Activated T-helper 1 cell treated with anti-CD3 and anti-CD28 coated beads, Interleukin-2, amount 50 U/mL, for 16 hours (primary cell): ENCODE results near the gene SUSD4.
"Not testable (repeated sequence)": the region's sequence is repeated elsewhere in the genome, so short reads cannot be mapped to it uniquely, and the experiment has no call there.

Experiments used
- DNase-seq, 2 donors: peaks; one replicate each; pipeline ENCODE4 v3.0.0-alpha.2; 2020; ENCODE audit warnings: low read depth in 1 of 2, low spot score in 1 of 2

The SUSD4 gene

DNA sequence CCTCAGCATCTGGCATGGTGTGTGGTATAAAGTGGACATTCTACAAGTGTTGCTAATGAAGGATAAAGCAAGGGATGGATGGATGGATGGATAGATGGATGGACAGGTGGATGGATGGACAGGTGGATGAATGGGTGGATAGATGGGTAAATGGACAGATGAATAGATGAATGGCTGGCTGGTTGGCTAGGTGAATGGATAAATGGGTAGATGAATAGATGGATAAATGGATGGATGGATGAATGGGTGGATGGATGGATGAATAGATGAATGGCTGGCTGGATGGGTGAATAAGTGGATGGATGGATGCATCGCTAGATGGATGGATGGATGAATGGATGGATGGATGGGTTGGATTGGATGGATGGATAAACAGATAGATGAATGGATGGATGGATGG is 66.2 kb downstream of the SUSD4 start:
- no peak for DNase-seq

DNA sequence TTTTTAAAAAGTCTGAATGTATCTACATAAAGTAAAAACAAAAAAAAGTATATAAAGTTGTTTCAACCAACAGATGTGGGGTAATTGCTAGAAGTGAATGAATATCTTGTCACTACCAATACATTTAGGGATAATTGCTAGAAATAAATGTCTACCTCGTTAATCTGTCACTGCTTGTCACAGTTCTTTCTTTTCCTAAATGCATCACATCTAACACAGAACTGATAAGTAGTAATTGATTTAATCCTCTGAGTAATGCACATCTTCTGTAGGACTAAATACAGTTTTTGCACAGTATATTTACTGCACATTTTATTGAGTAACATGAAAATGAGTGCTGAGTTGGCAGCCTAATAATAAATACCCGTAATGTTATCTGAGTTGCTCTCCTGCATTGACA is 72.2 kb downstream of the SUSD4 start:
- DNase-seq, result no peak

DNA sequence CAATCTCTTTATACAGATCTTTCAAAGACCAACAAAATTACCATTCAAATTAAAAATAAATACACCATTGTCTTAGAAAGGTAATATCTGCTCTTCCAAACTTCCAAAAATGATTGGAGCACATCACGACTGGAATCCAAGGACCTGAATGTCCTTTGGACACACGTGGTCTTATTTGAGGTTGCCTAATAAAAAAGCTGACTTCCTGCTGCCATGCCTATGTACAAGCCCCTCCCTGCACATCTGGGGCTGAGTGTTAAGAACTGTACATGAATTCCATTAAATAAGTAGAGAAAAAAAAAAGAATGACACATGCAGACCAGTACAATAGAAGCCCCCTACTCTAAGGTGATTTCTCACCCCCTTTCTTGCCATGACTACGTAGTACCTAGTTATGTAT is 73.6 kb downstream of the SUSD4 start:
- DNase-seq, result no peak

DNA sequence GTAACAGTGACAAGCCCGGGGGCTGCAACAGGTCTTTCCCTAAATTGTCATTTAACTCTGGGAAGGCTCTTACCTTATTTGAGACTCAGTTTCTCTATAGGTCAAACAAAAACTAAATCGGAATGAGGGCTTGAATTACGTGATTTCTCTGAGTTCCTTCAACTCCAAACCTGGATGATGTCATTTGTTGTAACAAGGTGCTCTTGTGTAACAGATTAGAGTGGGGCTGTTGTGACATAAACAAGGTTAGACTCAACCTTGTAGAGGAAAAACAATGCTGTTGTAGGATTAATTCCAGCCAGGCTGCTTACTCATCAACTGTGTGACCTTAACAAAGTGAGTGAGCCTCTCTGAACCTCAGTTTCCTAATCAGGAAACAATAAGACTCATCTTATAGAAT is 74.4 kb downstream of the SUSD4 start:
- DNase-seq, result no peak

DNA sequence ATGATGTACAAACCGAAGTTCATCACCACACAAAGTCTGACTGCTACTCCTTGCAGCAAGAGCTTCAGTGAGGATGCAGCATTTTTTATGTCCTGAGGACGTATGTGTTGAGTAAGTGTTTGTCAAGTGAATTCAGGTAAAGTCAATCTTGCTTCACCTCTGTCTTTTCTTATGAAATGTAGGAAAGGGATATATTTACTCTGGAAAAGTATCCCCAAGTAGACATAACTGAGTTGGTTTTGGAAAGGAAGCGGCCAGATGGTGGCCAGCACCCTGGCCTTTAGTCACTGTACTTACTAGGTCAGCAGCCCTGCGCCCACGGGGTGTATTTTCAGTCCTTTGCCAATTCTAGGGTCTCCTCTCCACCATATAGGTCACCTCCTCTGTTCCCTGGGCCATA is 75.2 kb downstream of the SUSD4 start:
- DNase-seq, result no peak

DNA sequence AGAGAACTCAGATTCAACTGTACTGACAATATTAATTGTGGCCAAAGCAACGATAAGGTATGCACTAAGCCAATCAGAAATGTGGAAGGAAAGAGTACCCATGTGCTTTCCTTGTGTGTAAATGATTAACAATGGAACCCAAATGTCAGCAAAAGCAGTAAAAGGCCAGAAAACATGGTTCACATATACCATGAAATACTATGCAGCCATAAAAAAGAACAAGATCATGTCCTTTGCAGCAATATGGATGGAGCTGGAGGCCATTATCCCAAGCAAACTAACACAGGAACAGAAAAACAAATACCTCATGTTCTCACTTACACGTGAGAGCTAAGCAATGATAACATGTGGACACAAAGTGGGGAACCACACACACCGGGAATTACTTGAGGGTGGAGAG is 78.5 kb downstream of the SUSD4 start:
- no peak for DNase-seq

DNA sequence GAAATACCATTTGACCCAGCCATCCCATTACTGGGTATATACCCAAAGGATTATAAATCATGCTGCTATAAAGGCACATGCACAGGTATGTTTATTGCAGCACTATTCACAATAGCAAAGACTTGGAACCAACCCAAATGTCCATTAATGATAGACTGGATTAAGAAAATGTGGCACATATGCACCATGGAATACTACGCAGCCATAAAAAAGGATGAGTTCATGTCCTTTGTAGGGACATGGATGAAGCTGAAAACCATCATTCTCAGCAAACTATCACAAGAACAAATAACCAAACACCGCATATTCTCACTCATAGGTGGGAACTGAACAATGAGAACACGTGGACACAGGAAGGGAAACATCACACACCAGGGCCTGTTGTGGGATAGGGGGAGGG is 80.3 kb downstream of the SUSD4 start:
- DNase-seq, result not testable (repeated sequence)

DNA sequence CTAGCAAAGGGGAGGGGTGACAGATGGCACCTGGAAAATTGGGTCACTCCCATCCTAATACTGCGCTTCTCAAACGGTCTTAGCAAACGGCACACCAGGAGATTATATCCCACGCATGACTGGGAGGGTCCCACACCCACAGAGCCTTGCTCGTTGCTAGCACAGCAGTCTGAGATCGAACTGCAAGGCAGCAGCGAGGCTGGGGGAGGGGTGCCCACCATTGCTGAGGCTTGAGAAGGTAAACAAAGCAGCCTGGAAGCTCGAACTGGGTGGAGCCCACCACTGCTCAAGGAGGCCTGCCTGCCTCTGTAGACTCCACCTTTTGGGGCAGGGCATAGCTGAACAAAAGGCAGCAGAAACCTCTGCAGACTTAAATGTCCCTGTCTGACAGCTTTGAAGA is 85.7 kb downstream of the SUSD4 start:
- not testable (repeated sequence) for DNase-seq

DNA sequence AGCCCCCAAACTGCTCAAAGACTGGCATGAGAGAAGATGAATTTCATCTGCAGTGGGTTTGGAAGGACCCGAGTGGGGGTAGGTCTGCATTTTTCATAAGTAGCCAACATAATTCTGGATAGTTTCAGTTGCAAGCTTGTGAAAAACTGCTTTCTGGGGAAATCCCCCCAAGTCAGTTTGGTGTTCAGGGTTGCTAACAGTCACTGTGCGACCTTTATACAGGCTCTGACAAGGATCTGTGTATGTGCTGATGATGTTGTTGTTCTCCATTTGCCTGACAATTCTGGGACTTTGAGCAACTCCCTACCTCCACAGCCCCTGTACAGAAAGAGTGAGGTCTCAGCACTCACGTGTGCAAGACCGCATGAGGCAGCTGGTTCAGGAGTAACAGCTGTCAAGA is 87.9 kb downstream of the SUSD4 start:
- no peak for DNase-seq

DNA sequence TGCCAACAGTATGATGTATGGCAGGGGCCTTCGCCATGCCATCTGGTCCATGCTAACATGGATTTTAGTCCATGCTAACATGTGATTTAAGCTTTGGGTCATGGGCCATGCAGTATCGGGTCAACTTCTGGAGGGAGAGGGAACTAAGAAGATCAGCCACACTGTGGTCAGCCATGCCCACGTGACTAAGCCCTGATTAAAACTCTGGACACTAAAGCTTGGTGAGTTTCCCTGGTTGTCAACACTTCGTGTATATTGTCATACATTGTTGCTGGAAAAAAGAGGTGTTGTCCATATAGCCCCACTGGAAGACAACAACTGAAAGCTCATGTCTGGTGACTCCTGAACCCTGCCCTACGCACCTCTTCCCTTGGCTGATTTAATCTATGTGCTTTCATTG is 90.5 kb downstream of the SUSD4 start:
- DNase-seq, result no peak

DNA sequence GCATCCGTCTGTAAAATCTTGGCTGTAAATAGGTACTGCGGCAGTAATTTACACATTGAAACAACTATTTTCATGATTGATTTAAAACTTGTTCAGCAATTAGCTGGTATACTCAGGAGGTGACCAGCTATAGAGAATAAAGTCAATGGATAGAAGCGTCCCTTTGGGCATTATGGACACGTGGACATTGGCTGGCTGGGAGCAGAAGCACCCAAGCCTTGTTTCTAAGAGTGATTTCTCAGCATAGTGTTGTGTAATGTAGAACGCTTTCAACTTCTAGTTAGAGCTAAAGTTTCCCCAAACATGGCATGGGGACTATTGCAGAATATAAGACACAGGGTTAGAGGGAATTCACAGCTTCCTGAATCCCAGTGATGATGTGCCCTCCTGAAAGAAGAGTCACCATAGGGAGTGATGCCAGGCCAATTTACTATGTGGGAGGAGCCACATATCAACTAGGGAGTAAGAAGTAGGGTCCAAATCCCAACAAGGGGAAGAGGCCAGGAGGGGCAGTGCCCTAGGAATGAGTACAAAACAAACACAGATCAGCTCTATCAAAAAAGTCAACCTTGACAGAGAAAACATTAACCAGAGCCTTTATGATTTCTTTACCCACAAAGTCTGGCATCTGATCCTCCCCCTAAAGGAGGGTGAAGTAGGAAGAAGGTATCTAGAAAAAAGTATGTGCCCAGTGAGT is 92.7 kb downstream of the SUSD4 start:
- DNase-seq, result no peak

DNA sequence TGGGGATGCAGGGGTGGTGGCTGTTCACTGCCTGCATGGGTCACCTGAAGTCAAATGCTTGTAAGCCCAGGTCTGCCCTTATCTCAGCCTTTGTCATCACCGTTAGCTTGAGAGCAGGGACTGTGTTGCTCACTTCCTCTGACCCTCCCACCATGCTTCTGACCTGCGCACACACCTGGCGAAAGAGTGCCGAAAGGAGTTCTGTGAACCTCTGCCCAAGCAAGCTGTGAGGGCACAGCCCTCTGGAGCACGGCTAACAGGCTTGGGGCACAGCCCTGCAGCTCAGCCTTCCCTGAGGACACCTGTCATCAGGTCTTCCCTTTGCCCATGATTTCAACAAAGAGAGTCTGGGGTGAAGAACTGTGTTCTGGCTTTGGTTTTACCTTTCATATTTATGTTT is 93.8 kb downstream of the SUSD4 start:
- no peak for DNase-seq

DNA sequence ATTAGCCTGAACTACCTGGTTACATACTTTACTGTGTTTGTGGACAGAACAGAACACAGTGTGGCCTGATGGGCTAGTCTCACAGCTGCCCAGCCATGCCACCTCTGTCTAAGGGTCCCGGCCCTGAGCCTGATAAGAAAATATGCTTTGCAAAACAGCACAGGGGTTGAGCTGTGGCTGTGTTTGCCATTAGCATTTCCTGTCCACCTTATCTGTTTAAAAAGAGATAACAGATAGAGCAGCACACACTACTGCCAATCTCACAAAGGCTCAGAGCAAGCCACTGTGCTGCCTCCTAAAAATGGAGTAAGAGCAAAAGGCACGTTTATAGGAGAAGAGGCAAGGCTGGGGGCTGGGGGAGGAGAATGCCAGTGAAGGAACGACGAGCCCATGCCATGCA is 95.0 kb downstream of the SUSD4 start:
- DNase-seq, result no peak

DNA sequence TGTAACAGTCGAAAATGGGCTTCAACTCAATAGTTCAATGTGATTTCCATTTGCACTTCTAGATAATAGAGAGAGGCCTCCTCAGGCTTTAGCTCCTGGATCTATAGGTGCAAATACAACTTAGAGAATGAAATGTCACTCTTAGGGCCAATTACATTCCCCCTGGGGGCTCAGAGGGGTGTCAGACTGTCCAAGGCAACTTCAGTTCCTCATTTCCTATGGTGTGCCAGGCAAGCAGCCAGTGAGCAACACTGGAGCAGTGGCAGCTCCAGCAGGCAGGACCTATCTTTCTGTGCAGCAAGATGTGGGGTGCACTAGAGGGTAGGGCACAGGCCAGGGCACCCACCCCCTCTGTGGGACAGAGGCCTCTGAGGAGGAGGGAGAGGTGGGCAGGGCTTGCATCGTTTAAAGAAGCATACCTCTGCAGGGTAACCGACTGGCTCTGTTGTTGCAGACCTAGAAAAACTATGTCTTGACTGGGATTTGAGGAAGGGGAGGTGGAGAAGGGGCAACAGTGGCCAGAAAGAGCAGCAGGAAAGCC is 97.3 kb downstream of the SUSD4 start:
- DNase-seq, result no peak

DNA sequence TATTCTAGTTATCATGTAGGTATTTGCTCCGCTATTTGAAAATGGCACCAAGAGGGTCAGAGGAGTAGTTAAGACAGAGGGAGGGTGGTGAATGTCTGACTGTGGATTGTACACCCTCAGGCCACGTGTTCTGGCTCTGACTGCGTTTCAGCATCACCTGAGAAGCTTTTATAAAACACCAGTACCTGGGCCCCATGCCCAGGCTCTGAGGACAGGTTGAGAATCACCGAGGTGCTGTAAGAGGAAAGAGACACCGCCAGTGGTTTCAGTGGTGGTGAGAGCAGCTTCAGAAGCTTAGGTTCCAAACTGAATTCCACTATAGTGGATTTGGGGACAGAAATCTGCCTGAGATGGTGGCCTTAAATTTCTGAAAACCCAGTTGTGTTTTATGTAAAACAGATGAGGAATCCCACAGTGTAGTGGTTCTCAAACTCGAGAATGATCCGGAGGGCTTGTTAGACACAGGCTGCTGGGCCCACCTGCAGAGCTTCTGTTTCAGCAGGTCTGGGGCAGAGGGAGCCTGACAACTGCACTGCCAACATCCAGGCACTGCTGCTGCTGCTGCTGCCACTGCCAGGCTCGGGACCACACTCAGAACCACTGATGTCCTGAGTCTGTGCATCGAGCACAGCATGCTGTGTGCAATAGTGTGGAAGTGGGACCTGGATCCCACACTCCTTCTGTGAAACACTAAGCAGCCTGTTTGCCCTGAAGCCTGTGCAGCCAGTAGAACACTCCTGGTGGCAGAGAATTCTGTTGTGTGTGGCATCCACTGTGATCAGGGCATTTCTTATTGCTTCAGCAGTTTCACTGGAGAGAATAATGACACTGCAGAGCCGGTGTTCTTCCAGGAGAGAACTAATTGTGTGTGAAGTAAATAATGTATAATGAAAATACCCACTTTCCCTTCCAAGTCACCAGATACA is 98.7 kb downstream of the SUSD4 start:
- DNase-seq, result no peak

DNA sequence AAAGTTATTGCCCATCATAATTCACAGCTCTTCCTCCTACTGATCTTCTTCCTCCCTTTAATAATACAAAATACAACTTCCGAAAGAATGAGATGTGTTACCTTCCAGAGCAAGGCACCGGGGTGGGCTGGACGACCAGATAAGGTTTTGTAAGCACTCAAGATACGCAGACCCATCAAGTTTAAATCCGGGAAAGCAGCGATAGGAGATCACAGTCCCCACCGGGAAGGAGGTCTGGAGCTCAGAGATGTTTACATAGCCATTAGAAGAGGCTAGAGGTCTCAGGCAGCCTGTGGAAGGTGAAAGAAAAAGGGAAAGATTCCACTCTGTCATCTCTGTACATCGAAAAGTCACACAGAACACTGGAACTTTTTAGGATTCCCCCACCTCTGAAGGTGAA is 99.4 kb downstream of the SUSD4 start:
- DNase-seq, result no peak

DNA sequence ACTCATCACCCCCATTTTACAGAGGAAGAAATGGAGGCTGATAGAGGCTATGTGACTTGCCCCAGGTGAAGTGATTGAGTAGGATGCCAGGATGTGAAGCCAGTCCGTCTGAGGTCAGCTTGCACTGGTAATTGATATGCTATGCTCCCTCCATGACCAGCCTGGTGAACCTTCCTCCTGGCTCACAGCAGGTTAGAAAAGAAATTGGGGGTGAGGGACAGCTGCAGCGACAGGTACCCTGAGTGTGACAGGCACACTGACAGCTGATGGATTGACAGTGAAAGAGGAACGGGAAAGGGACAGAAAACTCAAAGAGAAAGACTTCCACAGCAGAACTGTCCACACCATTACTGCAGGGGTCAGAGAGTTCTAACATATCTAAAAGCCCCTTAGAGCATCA is 102.1 kb downstream of the SUSD4 start:
- no peak for DNase-seq

DNA sequence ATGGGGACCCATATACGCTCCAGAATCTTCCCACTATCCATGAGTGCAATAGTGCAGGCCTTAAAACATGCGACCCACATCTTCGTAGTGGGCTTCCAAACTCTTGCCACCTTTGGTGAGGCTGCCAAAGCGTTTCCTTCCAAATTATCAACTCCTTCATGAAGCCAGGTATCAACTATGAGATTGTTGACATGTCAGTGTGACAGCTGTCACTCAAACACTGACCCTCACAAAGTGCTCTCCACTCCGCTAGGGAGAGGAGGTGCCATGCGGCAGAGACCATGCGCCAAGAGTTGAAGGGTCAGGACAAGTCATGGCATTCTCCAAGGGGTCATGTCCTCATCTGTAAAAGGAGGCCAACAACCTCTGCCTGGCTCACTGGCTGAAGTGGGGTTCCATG is 103.3 kb downstream of the SUSD4 start:
- DNase-seq, result no peak

DNA sequence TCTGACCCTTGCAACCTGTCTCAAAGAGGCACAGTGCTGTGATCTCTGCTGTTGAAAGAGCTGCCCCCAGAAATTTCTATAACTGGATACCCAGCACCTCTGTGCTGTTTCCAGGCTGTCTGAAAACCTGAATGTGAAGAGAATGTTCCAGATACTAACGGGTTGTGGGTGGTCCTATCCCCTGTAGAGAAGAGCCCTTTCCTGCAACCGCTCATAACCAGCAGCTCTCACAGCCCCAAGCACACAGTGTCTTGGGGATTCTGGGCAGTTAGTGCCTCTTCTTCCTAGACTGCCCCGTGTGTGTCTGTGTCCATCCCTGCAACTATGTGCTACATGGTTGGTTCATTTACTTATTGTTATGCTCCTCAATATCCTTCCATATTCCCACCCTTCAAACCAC is 104.5 kb downstream of the SUSD4 start:
- no peak for DNase-seq

DNA sequence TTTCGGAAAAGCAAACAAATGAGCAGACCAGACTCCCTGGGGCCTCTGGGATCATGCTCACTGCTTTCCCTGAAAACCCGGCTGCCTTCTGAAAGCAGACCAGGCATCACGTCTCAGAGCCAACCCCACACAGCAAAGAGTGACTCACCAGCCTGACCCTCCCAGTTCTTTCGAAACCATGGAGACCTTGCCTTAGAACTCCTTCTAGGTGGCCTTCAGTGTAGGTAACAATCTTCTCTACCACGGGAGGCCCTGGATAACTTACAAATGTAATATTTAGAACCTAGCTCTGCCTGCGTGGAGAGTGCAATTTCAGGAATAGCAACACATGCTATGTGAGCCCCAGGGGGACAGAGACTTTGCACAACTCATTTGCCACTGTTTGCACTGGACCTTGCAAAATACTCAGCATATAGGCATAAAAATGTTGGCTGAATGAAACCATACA is 105.2 kb downstream of the SUSD4 start:
- no peak for DNase-seq

DNA sequence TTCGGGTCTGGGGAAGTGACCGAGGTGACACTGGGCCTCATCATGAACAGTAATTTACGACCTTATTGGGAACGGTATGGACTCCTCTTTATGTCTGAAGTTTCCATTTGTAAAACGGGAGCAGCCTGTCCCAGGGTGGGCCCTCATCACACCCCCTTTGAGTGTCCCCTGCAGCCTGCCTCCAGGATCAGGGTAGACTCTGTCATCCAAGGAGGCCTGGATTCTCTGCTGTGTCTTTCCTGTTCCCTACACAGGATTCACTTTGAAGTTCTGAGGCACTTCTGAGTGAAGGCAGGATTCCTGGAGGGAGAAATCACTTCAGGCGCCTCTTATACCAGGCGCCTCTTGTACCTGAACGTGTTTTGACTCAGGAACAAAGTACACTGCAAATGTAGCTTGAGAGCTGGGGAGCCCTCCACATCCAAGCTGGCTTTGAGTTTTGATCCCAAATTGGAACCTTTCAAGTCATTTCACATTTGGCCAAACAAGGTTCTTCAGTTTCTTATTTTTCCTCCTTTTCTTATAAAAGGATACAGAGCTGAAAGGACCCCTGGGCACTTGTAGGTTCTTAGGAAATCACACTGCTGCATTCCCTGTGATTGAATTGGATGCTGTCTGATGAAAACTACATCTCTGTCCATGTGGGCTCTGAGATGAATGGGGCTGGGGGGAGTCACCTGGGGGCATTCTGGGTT is 106.0 kb downstream of the SUSD4 start:
- no peak for DNase-seq

DNA sequence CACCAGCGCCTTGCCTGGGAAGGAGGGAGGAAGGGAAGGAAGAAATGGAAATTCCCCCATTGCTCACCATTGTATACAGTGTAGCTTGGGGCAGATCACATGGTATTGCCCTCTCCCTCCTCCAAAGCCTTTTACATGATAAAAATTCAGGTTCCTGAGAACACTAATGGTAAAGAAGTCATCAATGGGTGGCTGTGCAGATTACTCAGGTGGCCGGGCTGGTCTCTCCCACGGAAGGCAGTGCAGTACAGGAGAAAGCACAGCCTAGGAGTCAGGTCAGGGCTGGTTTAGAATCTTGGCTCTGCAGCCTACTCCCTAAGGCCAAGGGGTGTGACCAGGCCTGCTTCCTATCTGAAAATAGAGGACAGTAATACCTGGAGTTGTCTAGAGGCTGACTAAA is 107.9 kb downstream of the SUSD4 start:
- DNase-seq, result no peak
